Kidney capillary endothelial cell (primary cell): ENCODE data around the gene CNOT4.
"Not testable (repeated sequence)": the region's sequence is repeated elsewhere in the genome, so short reads cannot be mapped to it uniquely, and the experiment has no call there.

Experiments
- DNase-seq: peaks from one replicate; pipeline ENCODE4 v3.0.0-alpha.2; 2018; ENCODE audit warnings: low spot score

The CNOT4 gene

DNA sequence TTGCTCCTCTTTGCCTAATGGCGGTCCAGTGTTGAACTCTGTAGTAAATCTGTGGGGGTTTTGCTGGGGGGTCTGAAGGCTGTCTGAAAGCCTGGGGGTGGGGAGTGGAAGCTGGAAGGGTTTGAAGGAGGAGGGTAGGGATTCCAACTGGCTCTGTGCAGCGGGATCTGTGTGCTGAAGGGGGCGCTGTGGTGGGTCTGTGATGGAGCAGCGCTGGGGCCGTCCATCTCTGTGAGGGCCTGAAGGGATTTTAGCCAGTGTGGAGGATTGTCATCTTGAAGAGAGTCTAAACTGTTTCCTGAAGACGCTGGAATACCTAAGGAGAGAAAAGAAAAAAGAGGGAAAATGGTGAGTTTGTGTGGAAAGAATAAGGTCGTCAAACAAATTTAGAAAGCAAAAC lies 147.0 kb downstream of the CNOT4 start:
- DNase-seq = no peak

DNA sequence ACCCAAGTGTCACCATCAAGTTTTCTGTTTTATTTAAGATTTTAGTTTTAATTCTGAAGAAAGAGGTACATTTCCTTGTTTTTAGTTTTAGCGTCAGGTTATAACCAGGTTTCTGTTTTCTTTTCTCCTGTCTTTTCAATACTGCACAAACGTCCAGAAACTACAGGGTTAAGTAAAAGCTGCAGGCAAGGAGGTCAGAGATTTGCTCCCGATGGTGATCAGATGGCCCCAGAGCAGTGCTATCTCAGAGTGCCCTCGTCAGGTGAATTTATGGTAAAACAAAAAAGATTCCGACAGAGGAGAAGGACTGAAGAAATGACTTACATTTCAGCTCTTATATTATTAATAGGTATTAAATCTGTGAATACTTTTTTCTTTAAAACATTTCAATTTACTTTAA lies 148.1 kb downstream of the CNOT4 start:
- no peak for DNase-seq

DNA sequence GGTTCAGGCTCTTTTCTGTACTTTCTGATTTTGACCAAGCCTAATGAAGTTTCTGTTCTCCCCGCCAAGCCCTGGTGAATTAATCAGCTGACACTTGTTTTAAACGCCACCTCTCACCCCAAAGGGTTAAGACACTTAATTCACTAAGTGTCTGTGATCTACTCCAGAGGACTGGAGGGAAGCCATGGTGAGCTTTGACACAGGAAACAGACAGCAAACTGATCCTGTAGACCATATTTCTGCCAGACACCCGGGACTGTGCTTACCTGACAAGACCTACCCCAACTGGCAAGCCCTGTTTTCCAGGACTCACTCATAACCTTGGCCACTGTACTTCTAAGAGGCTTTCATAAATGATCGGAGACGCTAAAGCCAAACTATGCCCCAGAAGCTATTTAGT lies 150.3 kb downstream of the CNOT4 start:
- DNase-seq = no peak

DNA sequence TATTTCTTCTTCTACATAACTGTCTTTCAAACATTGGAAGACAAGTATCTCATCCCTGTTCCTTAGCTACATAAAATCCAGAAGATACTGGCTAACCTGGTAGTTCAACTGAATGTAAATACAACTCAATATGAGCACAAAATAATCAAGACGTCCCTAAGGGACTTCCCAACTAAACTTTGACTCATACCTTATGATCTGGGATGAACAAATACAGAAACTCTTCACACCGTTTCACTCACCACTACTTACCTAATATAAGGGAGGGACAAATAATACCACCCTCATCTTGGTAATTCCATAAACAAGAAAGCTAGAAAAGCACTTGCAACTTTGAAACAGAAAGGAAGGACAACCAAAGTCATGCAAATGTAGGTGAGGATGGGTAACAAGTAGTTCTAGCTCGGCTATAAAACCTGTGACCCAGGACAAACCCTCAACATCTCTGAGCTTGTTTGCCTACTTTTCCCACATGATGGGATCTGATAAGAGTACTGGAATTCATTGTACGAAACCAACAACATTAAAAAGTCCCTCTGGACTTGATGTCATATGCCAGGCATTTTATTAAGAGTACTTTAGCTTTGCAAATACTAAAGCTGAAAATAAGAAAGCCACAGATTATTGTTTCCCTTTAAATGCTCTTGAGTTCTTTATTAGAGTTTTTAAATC lies 154.4 kb downstream of the CNOT4 start:
- no peak for DNase-seq

DNA sequence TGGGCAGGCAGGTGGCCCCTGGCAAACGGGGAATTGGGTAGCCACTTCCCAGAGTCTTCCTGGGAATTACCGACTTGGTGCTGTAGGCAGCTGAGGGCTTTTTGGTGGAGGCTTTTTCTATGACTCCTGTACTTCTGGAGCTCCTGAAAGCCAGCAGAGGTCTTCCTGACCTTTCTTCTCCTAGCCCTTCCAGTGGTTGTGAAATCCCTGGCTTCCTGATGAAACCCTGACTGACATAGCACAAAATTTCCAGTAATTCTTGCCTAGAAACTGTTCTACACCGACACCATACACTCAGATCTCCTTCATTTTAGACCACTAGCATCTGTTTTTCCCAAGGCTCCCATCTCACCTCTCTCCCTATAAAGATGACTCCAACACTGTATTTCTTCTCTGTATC lies 156.1 kb downstream of the CNOT4 start:
- no peak for DNase-seq

DNA sequence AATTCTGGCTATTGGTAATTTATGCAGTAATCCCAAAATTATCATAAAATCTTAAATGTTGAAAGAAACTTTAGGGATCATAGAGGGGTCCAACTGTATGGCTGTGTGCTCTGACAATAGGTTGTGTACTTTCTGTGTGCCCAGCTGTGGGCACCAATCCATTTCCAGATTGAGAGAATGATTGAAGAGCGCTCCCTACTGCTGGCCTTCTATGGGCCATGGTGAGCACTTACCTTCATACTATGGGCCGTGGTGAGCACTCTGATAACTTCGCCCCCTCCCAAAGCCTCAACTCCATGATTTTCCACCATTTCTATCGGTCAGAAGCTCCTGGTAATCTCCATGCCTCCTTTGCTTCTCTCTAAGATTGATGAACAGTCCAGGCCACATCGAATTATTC lies 157.6 kb downstream of the CNOT4 start:
- no peak for DNase-seq

DNA sequence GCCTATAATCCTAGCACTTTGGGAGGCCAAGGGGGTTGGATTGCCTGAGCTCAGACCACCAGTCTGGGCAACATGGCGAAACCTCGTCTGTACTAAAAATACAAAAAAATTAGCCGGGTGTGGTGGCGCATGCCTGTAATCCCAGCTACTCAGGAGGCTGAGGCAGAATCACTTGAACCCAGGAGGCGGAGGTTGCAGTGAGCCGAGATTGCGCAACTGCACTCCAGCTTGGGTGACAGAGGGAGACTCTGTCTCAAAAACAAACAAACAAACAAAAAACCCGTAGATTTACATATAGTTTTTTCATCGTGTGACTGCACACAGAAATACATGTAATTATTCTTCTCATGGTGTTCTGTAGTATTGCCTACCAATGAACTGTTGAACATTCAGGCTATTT lies 158.8 kb downstream of the CNOT4 start:
- DNase-seq = not testable (repeated sequence)

DNA sequence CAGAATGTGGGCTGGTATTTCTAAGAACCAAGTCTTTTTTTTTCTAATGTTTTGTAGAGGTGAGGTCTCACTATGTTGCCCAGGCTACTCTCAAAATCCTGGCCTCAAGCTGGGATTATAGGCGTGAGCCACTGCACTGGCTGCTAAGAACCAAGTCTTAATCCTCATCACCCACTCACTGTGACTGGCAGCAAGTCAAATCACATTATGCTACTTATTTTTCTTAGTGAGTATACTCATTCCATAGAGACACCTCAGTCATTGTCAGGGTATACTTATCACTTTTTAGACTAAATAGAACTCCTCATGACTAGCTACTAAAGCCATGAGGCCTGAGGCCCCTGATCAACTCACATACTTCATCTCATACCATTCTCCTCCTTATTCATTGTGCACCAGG lies 160.2 kb downstream of the CNOT4 start:
- DNase-seq = no peak

DNA sequence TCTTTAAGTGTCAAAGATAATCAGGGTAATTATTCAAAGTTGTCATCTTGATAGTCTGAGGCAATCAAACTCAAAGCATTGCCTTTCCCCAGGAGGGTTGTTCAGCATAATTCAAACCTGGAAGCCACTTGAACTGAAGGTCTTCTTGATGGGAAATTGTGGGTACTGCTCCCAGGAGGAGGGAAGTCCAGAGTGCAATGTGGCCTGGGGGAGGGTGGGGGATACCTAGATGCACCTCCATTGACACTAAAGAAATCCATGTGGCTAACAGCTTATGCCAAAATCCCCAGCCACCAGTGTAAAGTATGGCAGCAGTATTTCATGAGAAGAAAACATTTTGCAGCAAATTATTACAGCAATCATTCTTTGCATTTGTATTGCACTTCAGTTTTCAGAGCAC lies 161.4 kb downstream of the CNOT4 start:
- no peak for DNase-seq

DNA sequence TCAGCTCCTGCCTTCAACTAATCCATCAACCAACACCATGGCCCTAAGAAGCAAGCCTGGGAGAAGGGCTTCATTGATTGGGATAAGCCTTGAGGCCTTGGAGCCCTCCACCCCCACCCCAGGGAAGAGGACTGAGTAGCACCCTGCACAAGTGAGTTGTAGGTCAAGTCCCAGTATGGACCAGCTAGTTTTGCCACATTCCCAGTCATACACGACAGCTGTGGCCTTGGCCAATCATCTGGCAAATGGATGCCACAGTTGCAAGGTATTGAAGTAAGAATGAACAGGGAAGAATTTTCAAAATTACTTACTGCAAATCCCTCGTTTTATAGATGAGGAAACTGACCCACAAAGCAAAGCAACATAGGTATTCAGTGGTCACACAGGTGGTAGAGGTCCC lies 166.5 kb downstream of the CNOT4 start:
- no peak for DNase-seq

DNA sequence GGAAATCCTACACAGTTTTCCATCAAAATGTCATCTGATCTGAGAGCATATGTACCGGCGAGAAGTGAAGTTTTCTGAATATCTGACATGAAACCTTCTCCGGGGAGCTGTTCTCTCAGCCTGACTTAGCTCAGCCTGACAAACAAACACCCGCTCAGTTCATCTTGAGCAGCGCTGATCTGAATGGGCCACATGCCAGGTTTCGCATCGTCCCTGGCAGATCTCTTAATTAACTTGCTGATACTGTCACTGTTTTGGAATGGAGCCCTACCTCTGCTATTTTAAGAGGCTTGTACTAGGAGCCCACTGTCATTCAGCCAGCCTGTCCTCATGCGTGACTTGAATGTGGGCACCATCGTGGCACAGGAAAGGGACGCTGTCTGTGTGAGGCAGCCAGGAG lies 167.0 kb downstream of the CNOT4 start:
- no peak for DNase-seq

DNA sequence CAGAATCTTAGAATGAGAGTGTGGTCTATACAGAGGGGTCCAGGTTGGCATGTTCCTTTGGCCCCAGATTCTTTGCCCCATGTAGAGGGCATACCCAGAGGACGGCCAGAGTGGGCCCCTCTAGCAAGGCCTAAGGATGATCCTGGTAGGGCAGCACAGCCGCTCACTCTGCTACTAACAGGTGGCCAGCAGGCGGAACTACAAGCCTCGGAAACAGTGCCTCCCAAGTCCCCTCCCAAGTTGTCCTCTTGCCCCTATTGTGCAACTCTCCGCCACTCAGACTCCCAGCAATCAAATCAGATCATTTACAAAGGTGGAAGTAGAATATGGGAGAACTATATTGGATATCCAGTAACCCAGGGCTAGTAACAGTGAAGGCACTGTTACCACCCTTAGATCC lies 168.9 kb downstream of the CNOT4 start:
- no peak for DNase-seq

DNA sequence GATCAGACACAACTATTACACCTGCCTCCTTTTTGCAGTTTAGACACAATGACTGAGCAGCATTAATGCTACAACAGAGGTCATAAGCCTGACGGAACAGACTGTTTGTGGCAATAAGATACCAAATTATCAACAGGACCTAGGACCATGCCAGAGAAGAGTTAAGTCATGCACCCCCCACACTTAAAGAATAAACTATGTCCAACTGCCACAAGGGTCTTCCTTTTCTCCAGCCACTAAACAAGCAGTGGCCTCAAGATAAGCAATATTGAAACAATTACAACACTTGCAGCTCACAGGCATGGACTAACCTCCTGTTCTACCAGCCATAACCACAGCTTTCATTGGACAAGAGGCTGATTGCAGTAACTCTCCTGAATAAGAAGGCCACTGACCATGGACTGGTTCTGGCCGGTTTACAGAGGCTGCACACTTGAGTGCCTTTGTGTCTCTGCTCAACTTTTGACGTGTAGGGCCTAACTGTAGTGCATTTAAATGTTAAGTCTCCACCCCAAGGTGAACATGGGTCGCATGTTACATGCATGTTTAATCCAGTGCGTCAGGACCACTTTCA lies 171.8 kb downstream of the CNOT4 start:
- DNase-seq = no peak

DNA sequence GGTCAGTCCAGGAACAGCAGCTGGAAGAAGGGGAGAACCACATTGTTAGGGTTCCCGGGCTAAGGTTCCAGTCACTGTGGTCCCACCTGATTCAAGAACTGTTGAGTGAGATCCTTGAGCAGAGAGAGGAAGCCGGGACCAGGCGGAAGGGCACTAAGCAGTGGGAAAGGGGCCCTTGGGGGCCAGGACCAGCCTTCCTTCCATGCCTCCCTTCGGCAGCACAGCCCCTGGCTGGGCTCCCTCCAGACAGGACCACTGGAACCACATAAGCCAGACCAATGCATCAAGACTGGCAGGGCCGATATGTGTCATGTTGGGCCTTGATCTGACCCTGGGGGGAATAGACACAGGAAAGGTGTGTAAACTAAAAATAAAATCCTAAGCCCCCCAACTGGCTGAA lies 172.4 kb downstream of the CNOT4 start:
- DNase-seq = no peak

DNA sequence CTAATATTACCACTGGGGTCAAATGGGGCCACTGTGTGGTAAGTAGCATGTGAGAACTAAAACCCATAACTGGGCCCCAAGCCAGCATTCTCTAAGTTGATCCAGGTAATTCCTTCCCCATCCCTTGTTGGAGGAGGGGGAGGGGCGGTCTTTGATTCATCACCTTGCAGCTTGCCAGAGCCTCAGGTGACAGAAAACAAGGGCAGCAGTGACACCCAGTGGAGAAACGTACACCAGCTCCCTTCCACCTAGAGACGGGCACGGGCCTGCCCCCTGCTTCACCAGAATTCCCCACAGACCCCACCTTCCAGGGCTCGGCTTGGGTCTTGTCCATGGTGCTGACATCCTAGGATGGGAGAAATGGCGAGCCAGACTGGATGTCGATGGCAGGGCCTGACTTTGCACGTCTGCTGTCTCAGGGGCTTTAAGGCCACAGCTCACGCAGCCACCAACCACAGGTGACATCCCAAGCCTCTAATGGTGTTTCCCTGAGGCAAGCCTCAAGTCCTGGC lies 174.2 kb downstream of the CNOT4 start:
- peak; percentile 38 for DNase-seq

DNA sequence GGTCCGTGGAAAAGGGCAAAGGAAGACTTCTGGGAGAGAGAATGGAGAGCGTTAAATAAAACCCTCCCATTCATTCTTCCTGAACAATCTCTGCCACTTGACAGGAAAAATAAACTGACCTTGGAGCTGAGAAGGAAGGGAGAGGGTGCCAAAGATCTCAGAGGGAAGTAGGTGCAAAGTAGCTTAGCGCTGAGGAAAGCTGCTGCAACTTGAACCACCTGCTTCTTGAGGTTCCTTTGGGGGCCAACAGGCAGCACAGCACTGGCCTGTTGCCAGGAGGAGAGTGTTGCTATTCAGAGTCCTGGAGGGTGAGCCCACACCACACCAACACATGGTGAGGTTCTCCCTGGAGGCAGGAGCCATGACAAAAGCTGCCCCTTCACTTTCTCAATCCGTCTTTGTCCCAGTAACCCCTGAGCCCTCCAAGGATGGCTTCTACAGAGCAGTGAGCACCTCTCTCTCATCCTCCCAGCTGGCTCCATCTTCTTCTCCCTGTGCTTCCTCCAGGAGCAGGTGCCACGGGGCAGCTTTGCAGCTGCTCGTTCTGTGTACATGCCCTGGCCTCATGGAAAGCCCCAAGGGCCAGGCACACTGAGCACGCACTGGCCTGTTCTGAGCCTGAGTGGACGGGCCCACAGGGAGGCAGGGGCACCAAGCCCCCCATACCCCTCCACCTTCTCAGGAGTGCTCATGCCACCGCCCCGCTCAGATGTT lies 174.9 kb downstream of the CNOT4 start:
- DNase-seq = no peak

DNA sequence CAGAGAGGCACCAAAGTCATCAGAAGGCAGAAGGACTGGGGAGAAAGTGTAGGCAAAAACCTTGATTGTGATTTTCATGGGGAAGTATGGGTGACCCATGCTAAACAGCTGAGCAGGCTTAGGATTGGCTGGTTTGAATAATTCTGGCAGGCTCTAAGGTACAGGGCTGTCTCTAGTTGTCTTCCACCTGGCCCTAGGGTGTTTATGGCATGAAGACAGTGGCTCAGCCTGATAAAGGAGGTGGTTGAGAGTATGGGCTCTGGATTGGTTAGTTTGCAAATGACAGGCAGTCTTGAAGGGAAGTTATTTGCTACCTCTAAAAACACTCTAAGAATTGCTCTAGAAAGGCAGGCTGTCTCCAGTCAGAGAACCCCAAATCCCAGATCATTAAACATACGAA lies 176.0 kb downstream of the CNOT4 start:
- DNase-seq = no peak

DNA sequence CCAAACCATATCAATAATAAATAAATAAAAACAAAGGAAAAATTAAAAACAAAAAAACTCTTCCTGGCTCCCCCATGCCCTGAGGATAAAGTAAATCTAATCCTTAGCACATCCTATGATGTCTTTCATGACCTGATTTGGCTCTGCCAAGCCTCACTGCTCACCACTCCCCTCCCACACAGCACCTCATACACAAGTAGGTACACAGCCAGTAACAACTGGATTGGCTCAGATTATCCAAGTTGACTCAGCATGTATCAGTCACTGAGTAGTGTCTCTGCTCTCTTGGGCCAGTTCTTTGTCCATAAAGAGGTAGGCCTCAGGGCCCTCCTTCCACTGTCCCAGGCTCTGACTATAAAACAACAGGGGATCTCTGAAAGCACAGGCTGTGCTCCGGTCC lies 176.7 kb downstream of the CNOT4 start:
- DNase-seq = no peak

DNA sequence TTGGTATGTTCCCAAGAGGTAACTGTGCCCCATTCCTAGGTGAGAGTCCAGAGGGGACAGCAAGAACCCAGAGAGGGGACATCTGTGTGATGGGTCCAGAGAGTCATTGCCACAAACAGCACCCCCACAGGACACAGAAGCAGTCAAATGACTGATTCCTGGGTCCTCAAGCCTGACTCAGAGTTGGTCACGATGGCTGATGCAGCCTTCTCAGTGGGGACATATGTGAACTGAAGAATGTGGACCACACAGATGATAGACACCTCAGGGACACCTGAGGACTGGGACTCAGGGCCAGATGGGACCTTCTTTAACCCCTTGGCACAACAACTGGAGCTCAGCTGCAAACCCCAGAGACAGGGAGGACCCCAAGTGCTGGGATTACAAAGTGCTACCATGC lies 179.8 kb downstream of the CNOT4 start:
- DNase-seq = no peak

DNA sequence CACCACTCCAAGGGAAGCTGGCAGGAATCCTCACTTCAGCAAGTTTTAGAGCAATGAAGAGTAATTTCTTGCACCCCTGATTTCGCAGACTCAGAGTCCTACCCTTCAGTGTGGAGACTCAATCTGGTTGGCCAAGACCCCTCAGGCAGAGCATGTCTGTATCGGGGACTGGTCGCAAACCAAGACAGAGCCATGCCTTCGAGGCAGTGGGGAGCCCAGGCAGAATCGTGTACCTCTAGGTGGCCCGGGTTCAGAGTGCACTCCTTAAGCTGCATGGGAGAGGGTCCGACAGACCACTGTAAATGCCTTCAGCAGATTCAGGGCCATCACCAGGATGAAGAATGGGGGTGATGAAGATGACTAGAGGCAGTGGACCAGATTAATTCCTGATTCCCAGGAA lies 181.4 kb downstream of the CNOT4 start:
- no peak for DNase-seq

DNA sequence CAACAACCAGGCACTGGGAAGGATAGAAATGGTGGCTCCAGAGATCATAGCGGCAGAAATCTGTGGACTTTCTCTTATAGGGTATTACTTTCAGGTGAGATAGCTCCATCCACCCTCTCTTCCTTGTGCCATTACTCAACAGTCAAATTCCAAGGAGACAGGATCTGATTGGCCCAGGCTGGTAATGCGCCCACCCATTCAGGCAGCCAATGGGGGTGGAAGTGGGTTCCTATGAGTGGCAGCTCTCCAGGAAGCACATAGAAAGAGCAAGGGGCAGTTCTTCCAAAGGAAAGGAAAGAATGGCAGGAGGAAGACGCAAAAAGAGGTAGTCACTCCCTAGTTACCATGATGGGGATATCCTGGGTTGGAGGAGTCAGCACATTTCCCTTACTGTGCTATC lies 181.8 kb downstream of the CNOT4 start:
- no peak for DNase-seq

DNA sequence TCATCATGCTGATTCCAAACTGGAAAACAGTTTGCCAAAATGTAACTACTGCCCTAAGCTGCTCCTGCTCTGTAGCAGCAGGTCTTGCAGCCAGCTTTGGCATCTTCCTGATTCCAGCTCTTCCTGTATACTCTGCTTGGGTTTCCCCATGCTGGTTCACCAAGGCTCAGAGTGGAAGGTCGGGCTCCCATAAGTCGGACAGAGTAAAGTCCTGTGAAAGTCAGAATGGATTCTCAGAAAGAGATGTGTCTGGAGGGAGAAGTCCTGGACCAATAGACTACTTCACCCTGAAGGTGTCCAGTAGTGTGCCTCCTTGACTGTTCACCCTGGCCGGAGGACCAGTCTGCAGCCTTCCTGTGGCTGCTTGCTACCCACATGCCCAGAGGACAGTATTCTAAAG lies 182.4 kb downstream of the CNOT4 start:
- DNase-seq = no peak

DNA sequence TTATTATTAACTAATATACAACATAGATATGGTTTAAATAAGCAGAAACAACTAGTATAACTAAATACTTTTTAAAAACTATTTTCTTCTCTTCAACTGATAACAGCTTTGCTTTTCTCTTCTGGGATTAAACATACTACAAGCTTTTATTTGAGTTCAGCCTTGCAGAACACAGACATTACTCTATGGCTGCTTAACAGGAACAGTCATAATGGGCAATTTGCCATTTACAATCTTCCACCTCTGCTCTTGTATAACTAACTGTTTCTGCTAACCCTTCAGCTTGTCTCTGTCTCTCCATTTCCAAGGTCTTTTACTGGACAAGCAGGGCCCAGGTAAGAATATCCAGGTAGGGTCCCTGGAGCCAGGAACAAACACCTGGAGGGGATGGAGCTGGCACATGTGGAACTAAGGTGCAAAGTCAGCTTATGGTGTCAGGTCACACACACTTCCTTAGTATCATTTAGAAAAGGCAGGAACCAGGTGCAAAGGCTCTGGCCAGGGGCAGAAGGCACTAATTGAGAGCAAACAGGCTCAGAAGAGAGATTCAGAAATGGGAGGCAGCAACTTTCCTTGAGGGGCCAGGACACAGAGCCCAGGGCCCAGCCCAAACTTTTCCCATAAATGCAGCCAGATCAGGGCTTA lies 183.1 kb downstream of the CNOT4 start:
- no peak for DNase-seq
